HCT116 (cell line): ENCODE results near the gene GAD2. TPM values are rescaled to one million over a fixed set of nuclear protein-coding genes. Genes with fewer than 3 reads are reported as not detected.

Experiments
- ATAC-seq: fragments of 200-7000 bp; cut with Tn5 transposase; 2 replicates; pipeline ENCODE4 v1.9.1; 2020; ENCODE audit warnings: mild to moderate bottlenecking, moderate library complexity
- BruUV-seq: library from RNA; stranded (reverse); fragments of 400-500 nt; replicated peaks from 2 replicates; lab custom pipeline; 2021; lab: Mats Ljungman, UMichigan
- CTCF ChIA-PET: fragments of 300-600 bp; sonication (Branson Sonifier 250); formaldehyde crosslinking; loops from one replicate; lab custom pipeline; 2021; ENCODE audit warnings: antibody characterized with exemption; lab: Charles Lee
- POLR2A ChIA-PET: fragments of 300-600, 350-600 bp; sonication (Branson Sonifier 250); formaldehyde crosslinking; loops from one replicate; lab custom pipeline; 2021; ENCODE audit warnings: antibody characterized with exemption; lab: Charles Lee
- RAD21 ChIA-PET, 2 experiments: fragments of 300-600 bp; sonication (Branson Sonifier 250); formaldehyde crosslinking; loops; one replicate each; lab custom pipeline; 2023; ENCODE audit warnings: low total read pairs in 2 of 2; ENCODE audit not compliant: uncharacterized antibody in 2 of 2, unreplicated experiment in 2 of 2, low non-redundant PET in 1 of 2; lab: Charles Lee
- DNase-seq: peaks from one replicate; pipeline ENCODE4 v3.0.0-alpha.2; 2010; ENCODE audit warnings: low read depth, low spot score
- H2AFZ ChIP-seq: fragments of 200-600 bp; shearing (Covaris generic), sonication (generic); 2 replicates; pipeline ENCODE4 v1.6.1; 2017; ENCODE audit warnings: low read depth, mixed run types, mixed read lengths, antibody characterized with exemption, low read length; ENCODE audit not compliant: poor library complexity, severe bottlenecking
- H3K27ac ChIP-seq: 2 replicates; pipeline ENCODE4 v1.5.1; 2012; ENCODE audit warnings: low read depth, low read length
- H3K27me3 ChIP-seq: fragments of 200-600 bp; sonication (generic); 2 replicates; pipeline ENCODE4 v1.6.1; 2016; ENCODE audit warnings: mixed run types, low read length, mixed read lengths; ENCODE audit not compliant: insufficient read depth
- H3K36me3 ChIP-seq, 2 experiments: fragments of 200-500 bp in 1 of 2; fragments of 200-600 bp in 1 of 2; sonication (Bioruptor generic) in 1 of 2; sonication (generic) in 1 of 2; 2 replicates each; pipeline versions ENCODE4 v1.5.1 to v1.6.1; 2014 to 2016; ENCODE audit warnings: low read length in 2 of 2, inconsistent platforms in 1 of 2, mixed read lengths in 1 of 2, mixed run types in 1 of 2; ENCODE audit not compliant: insufficient read depth in 2 of 2, control insufficient read depth in 1 of 2
- H3K4me1 ChIP-seq, 2 experiments: fragments of 200-600 bp in 1 of 2; sonication (generic) in 1 of 2; 2 replicates each; pipeline versions ENCODE4 v1.5.1 to v1.6.1; 2012 to 2017; ENCODE audit warnings: low read length in 2 of 2, inconsistent platforms in 1 of 2, mild to moderate bottlenecking in 1 of 2, mixed read lengths in 1 of 2, mixed run types in 1 of 2, moderate library complexity in 1 of 2; ENCODE audit not compliant: insufficient read depth in 2 of 2, control insufficient read depth in 1 of 2
- H3K4me2 ChIP-seq: fragments of 200-600 bp; sonication (generic); 2 replicates; pipeline ENCODE4 v1.6.1; 2017; ENCODE audit warnings: mixed run types, low read length, mixed read lengths
- H3K4me3 ChIP-seq, 2 experiments: fragments of 200-600 bp in 1 of 2; sonication (generic) in 1 of 2; replicated peaks in 1 of 2; 2 replicates each; pipeline ENCODE4 v1.5.1; 2011 to 2016; ENCODE audit warnings: low read length in 2 of 2, control low read depth in 1 of 2, low read depth in 1 of 2, mild to moderate bottlenecking in 1 of 2, mixed read lengths in 1 of 2, mixed run types in 1 of 2
- H3K79me2 ChIP-seq: fragments of 200-600 bp; sonication (generic); 2 replicates; pipeline ENCODE4 v1.6.1; 2017; ENCODE audit warnings: mild to moderate bottlenecking, mixed run types, low read length, moderate library complexity, mixed read lengths; ENCODE audit not compliant: insufficient read depth
- H3K9ac ChIP-seq: fragments of 200-600 bp; sonication (generic); 2 replicates; pipeline ENCODE4 v1.6.1; 2016; ENCODE audit warnings: low read length, mixed read lengths
- H3K9me2 ChIP-seq: fragments of 200-600 bp; sonication (generic), shearing (Covaris generic); 2 replicates; pipeline ENCODE4 v1.6.1; 2017; ENCODE audit warnings: mixed run types, mild to moderate bottlenecking, moderate library complexity; ENCODE audit not compliant: insufficient read depth
- H3K9me3 ChIP-seq, 2 experiments: fragments of 200-500 bp in 1 of 2; fragments of 200-600 bp in 1 of 2; sonication (Bioruptor generic) in 1 of 2; sonication (generic) in 1 of 2; 2 replicates each; pipeline ENCODE4 v1.6.1; 2014 to 2017; ENCODE audit warnings: low read length in 2 of 2, mixed read lengths in 2 of 2, inconsistent platforms in 1 of 2, low read depth in 1 of 2, mild to moderate bottlenecking in 1 of 2, mixed run types in 1 of 2, moderate library complexity in 1 of 2; ENCODE audit not compliant: control insufficient read depth in 1 of 2, insufficient read depth in 1 of 2
- H4K20me1 ChIP-seq: fragments of 200-600 bp; sonication (generic), shearing (Covaris generic); 2 replicates; pipeline ENCODE4 v1.6.1; 2017; ENCODE audit warnings: mixed run types, mild to moderate bottlenecking, moderate library complexity; ENCODE audit not compliant: insufficient read depth
- CEBPB ChIP-seq: IDR thresholded peaks from 2 replicates; pipeline ENCODE4 v1.6.1; 2012; ENCODE audit warnings: low read depth
- CTCF ChIP-seq, 3 experiments: fragments of 200-600 bp in 1 of 3; sonication (generic) in 1 of 3; IDR thresholded peaks in 2 of 3; conservative IDR thresholded peaks in 1 of 3; 2 replicates each; pipeline ENCODE4 v1.5.1; 2012 to 2017; ENCODE audit warnings: low read depth in 2 of 3, low read length in 2 of 3, antibody characterized with exemption in 1 of 3, borderline replicate concordance in 1 of 3, control low read depth in 1 of 3, mild to moderate bottlenecking in 1 of 3, mixed read lengths in 1 of 3, mixed run types in 1 of 3, moderate library complexity in 1 of 3; ENCODE audit not compliant: insufficient read depth in 1 of 3
- EZH2 ChIP-seq: fragments of 200-600 bp; sonication (generic); IDR thresholded peaks from 2 replicates; pipeline ENCODE4 v1.6.1; 2017; ENCODE audit warnings: antibody characterized with exemption, mixed run types
- EZH2phosphoT487 ChIP-seq: fragments of 200-600 bp; IDR thresholded peaks from 2 replicates; pipeline ENCODE4 v1.6.1; 2018; ENCODE audit warnings: antibody characterized with exemption, borderline replicate concordance
- FOSL1 ChIP-seq: IDR thresholded peaks from 2 replicates; pipeline ENCODE4 v1.6.1; 2012; ENCODE audit warnings: low read depth
- POLR2A ChIP-seq: IDR thresholded peaks from 2 replicates; pipeline ENCODE4 v1.7.0; 2011; ENCODE audit warnings: borderline replicate concordance; ENCODE audit not compliant: insufficient read depth, insufficient read length; ENCODE audit errors: extremely low read depth
- POLR2AphosphoS5 ChIP-seq: IDR thresholded peaks from 2 replicates; pipeline ENCODE4 v1.6.1; 2011; ENCODE audit warnings: mild to moderate bottlenecking, low read depth, low read length, moderate library complexity
- RAD21 ChIP-seq: IDR thresholded peaks from 2 replicates; pipeline ENCODE4 v1.6.1; 2012; ENCODE audit warnings: low read depth, mild to moderate bottlenecking
- SIN3A ChIP-seq: IDR thresholded peaks from 2 replicates; pipeline ENCODE4 v1.6.1; 2012; ENCODE audit warnings: low read depth
- SRF ChIP-seq: IDR thresholded peaks from 2 replicates; pipeline ENCODE4 v1.6.1; 2012; ENCODE audit warnings: low read depth
- YY1 ChIP-seq: IDR thresholded peaks from 2 replicates; pipeline ENCODE4 v1.6.1; 2011; ENCODE audit warnings: low read length, low read depth, moderate library complexity, mild to moderate bottlenecking; ENCODE audit not compliant: insufficient replicate concordance; ENCODE audit errors: extremely low read depth
- ZFX ChIP-seq: fragments of 450-650 bp; IDR thresholded peaks from 2 replicates; pipeline ENCODE4 v1.6.1; 2017
- ZNF274 ChIP-seq: fragments of 200-500 bp; sonication (Bioruptor generic); IDR thresholded peaks from 2 replicates; pipeline ENCODE4 v1.6.1; 2014; ENCODE audit warnings: mild to moderate bottlenecking, low read depth, low read length, inconsistent platforms
- intact Hi-C: fragments of 100-400 bp; cut with micrococcal nuclease; formaldehyde crosslinking; loops from 2 replicates; pipeline ENCODE4 v1.10.0; 2022
- total RNA-seq: library from RNA; stranded (reverse); gene quantifications from one replicate; pipeline ENCODE4 v1.2.1, GENCODE V29; 2021; ENCODE audit not compliant: unreplicated experiment
- TF ChIP-seq, protein P1 (sequence below): IDR thresholded peaks from 2 replicates; pipeline ENCODE4 v1.6.1; 2012
- TF ChIP-seq, protein P2 (sequence below): IDR thresholded peaks from 2 replicates; pipeline ENCODE4 v1.6.1; 2011; ENCODE audit warnings: mild to moderate bottlenecking, low read length, moderate library complexity; ENCODE audit not compliant: insufficient replicate concordance; ENCODE audit errors: extremely low read depth

The GAD2 gene
- total RNA-seq, 1 experiment from 2014 or later = not detected

DNA sequence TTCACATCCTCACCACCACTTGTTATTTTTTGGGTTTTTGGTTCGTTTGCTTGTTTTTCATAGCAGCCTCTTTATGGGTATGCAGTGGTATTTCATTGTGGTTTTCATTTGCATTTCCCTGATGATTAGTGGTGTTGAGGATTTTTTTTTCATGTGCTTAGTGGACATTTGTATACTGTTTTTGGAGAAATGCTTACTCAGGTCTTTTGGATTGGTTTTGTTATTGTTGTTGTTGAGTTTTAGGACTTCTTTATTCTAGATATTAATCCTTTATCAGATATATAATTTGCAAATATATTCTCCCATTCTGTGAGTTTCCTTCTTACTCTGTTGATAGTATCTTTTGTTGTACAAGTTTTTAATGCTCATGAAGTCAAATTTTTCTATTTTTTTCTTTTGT lies 42.8 kb downstream of the GAD2 start:
- ATAC-seq = no peak
- intact Hi-C loops = no loop called here
- CTCF ChIA-PET = no interaction called here

DNA sequence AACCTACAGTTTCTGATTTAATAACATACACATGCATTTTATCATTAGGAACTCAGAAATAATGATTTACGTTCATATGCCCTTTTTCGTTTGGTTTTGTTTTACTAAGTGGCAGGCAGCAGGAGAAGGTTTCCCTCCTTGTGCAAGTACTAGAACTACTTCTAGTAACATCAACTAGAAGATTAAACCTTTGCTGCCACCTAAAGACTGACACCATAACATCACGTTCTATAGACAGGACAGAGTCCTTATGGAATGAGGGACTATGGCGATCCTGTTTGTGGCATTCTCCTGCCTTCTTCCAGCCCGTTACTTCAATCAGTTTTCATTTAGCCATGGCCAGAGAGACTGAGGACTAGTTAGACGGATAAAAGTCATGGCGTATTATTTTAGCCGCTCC lies 53.2 kb downstream of the GAD2 start:
- ChIA-PET RAD21 (no interaction called here), POLR2A (no interaction called here), CTCF (interaction anchor here (1.4 to 3.6 kb wide), 4 partner anchors 394 to 567 kb away, joined by 4 to 18 read pairs (median 6); no protein-coding TSS in a partner anchor)
- Histone ChIP-seq H3K79me2 (no peaks in the 10 kb centered on the region), H3K4me3 (no peak overlapping the region), H3K9me2 (no peaks in the 10 kb centered on the region), H2AFZ (no peak overlapping the region), H3K36me3 (no peaks in the 10 kb centered on the region), H3K9ac (no peak overlapping the region), H3K27ac (no peak overlapping the region), H4K20me1 (no peaks in the 10 kb centered on the region), H3K4me2 (no peak overlapping the region), H3K9me3 (no peaks in the 10 kb centered on the region), H3K27me3 (peaks cover 51% of the 10 kb centered on the region), H3K4me1 (no peaks in the 10 kb centered on the region)
- ATAC-seq = peak; percentile 90
- peak; percentile 42 for DNase-seq
- no peak for TF ChIP-seq ZNF274
- TF ChIP-seq POLR2AphosphoS5 = no peak
- peak; percentile 66 for TF ChIP-seq RAD21
- TF ChIP-seq YY1 = no peak
- TF ChIP-seq CTCF (IDR thresholded peaks at IDR 0.05 in 2 of 3, conservative IDR thresholded peaks at IDR 0.05 in 1 of 3; ENCODE audit: borderline replicate concordance in 1 of 3, insufficient read depth in 1 of 3, low read depth in 2 of 3, low read length in 2 of 3) = peak; percentile 32 to 52 (median 41); a peak in 5 of 6 replicates
- intact Hi-C loops = loop anchor here (1.0 to 2.0 kb wide), 3 partner anchors 394 to 543 kb away; no protein-coding TSS in a partner anchor
- BruUV-seq = no TSS peak

More for the DNA sequence above, 42.8 kb downstream of the GAD2 start:
- H4K20me1 ChIP-seq = no peaks in the 10 kb centered on the region
- no peaks in the 10 kb centered on the region for H3K9me3 ChIP-seq
- H3K27me3 ChIP-seq = peaks cover 44% of the 10 kb centered on the region
- ChIA-PET RAD21 (no interaction called here), POLR2A (no interaction called here)
- H3K4me1 ChIP-seq = no peaks in the 10 kb centered on the region
- DNase-seq = no peak
- BruUV-seq = no TSS peak
- H3K9ac ChIP-seq = no peak overlapping the region
- no peak overlapping the region for H3K27ac ChIP-seq
- no peak overlapping the region for H2AFZ ChIP-seq
- TF ChIP-seq POLR2A (no peak), SRF (no peak), EZH2phosphoT487 (no peak), SIN3A (no peak), CEBPB (no peak), ZFX (no peak), EZH2 (no peak), FOSL1 (no peak)
- TF ChIP-seq, protein P1, sequence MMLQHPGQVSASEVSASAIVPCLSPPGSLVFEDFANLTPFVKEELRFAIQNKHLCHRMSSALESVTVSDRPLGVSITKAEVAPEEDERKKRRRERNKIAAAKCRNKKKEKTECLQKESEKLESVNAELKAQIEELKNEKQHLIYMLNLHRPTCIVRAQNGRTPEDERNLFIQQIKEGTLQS = no peak
- TF ChIP-seq, protein P2, sequence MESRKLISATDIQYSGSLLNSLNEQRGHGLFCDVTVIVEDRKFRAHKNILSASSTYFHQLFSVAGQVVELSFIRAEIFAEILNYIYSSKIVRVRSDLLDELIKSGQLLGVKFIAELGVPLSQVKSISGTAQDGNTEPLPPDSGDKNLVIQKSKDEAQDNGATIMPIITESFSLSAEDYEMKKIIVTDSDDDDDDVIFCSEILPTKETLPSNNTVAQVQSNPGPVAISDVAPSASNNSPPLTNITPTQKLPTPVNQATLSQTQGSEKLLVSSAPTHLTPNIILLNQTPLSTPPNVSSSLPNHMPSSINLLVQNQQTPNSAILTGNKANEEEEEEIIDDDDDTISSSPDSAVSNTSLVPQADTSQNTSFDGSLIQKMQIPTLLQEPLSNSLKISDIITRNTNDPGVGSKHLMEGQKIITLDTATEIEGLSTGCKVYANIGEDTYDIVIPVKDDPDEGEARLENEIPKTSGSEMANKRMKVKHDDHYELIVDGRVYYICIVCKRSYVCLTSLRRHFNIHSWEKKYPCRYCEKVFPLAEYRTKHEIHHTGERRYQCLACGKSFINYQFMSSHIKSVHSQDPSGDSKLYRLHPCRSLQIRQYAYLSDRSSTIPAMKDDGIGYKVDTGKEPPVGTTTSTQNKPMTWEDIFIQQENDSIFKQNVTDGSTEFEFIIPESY = no peak
- no peak overlapping the region for H3K4me2 ChIP-seq
- H3K36me3 ChIP-seq = no peaks in the 10 kb centered on the region
- H3K4me3 ChIP-seq = no peak overlapping the region
- H3K9me2 ChIP-seq = no peaks in the 10 kb centered on the region
- no peaks in the 10 kb centered on the region for H3K79me2 ChIP-seq
